Body of pancreas (tissue), 4 donors: ENCODE measurements around the gene LRRC37B.
"Not testable (repeated sequence)": the region's sequence is repeated elsewhere in the genome, so short reads cannot be mapped to it uniquely, and the experiment has no call there.

Experiments used
- CTCF ChIP-seq, 7 experiments: fragments of 450-650 bp in 4 of 7; fragments of 200-600 bp in 3 of 7; sonication (generic) in 3 of 7; IDR thresholded peaks; one replicate each; pipeline ENCODE4 v1.5.1; 2016 to 2019; ENCODE audit warnings: antibody characterized with exemption in 7 of 7
- POLR2A ChIP-seq, 3 donors: fragments of 450-650 bp; IDR thresholded peaks; one replicate each; pipeline ENCODE4 v1.6.1; 2016; ENCODE audit warnings: antibody characterized with exemption in 3 of 3, mild to moderate bottlenecking in 2 of 3

DNA sequence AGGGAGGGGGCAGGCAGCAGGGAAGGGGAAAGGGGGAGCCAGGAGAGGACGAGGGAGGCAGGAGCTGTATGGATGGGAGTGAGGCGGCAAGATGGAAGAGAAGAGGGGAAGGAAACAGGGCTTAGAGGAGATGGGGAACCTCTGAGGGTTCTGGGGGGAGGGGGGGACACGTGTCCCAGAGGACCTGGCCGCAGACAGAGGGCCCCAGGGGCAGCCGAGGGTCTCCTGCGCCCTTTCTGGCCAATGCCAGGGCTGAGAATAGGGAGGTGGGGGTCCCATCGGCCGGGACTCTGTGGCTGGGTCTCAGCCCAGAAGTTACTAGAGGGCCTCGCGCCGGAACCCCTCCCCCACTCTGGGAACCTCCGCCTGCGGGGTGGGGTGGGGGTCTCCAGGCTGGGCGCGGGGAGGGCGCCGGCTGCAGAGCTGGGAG, 76.4 kb downstream of the LRRC37B start:
- TF ChIP-seq CTCF, POLR2A (IDR thresholded peaks at IDR 0.05): not testable (repeated sequence)
